GM21447 (cell line): ENCODE results near the gene ASCC3.

Experiments
- ATAC-seq: cut with Tn5 transposase; IDR thresholded peaks from one replicate; pipeline ENCODE4 v1.9.1; 2021; ENCODE audit not compliant: unreplicated experiment

ASCC3 gene

GRCh38 chr6:100467129-100468015 lies 413.8 kb downstream of the ASCC3 start:
- ATAC-seq: no peak

GRCh38 chr6:100466410-100467128 lies 414.6 kb downstream of the ASCC3 start:
- no peak for ATAC-seq

- ATAC-seq: no peak
Observed at GRCh38 chr6:100465701-100466409, 415.3 kb downstream of the ASCC3 start.

- peak; percentile 44 for ATAC-seq
Observed at GRCh38 chr6:100464903-100465700, 416.0 kb downstream of the ASCC3 start, which contains the start of gene SIM1. TSS of gene SIM1 (minus strand) at chr6:100464921. CDS start at chr6:100463468, 1,453 bp downstream.

GRCh38 chr6:100464162-100464851 lies 416.8 kb downstream of the ASCC3 start:
- ATAC-seq: no peak

- no peak for ATAC-seq
Observed at GRCh38 chr6:100463630-100464161, 417.4 kb downstream of the ASCC3 start.

GRCh38 chr6:100462706-100463629 lies 418.2 kb downstream of the ASCC3 start:
- no peak for ATAC-seq

- ATAC-seq: no peak
Observed at GRCh38 chr6:100461917-100462705, 419.0 kb downstream of the ASCC3 start.

- no peak for ATAC-seq
Observed at GRCh38 chr6:100461278-100461916, 419.7 kb downstream of the ASCC3 start.

GRCh38 chr6:100460650-100461204 lies 420.4 kb downstream of the ASCC3 start:
- no peak for ATAC-seq

GRCh38 chr6:100459592-100460184 lies 421.4 kb downstream of the ASCC3 start:
- no peak for ATAC-seq

- no peak for ATAC-seq
Observed at GRCh38 chr6:100458841-100459591, 422.1 kb downstream of the ASCC3 start.
